ENCODE data around the gene BCAS1. TPM values are rescaled to one million over a fixed set of nuclear protein-coding genes. Genes with fewer than 3 reads are reported as not detected.
"Not testable (repeated sequence)": the region's sequence is repeated elsewhere in the genome, so short reads cannot be mapped to it uniquely, and the experiment has no call there.

The BCAS1 gene
- total RNA-seq, 1 donor from 2014 or later: 0.32 TPM

GRCh38 chr20:53978497-53978896 is 91.9 kb downstream of the BCAS1 start:
- DNase-seq: no peak
- Mint-ChIP-seq H3K27me3 (ENCODE audit: unreplicated experiment) (peaks cover 2% of the 10 kb centered on the region), H3K27ac (ENCODE audit: unreplicated experiment) (no peak overlapping the region), H3K36me3 (ENCODE audit: unreplicated experiment) (peaks cover 9% of the 10 kb centered on the region), H3K9me3 (ENCODE audit: unreplicated experiment) (no peaks in the 10 kb centered on the region), H3K4me3 (ENCODE audit: unreplicated experiment) (no peak overlapping the region), H3K4me1 (ENCODE audit: low read depth, unreplicated experiment) (peaks cover 1% of the 10 kb centered on the region)
- TF ChIP-seq CTCF (IDR thresholded peaks at IDR 0.05; ENCODE audit: partially characterized antibody, unreplicated experiment): no peak

- no peak for DNase-seq
- Mint-ChIP-seq H3K36me3 (ENCODE audit: unreplicated experiment) (peaks cover 9% of the 10 kb centered on the region), H3K27me3 (ENCODE audit: unreplicated experiment) (peaks cover 2% of the 10 kb centered on the region), H3K27ac (ENCODE audit: unreplicated experiment) (no peak overlapping the region), H3K4me1 (ENCODE audit: low read depth, unreplicated experiment) (no peaks in the 10 kb centered on the region), H3K4me3 (ENCODE audit: unreplicated experiment) (no peak overlapping the region), H3K9me3 (ENCODE audit: unreplicated experiment) (peaks cover 2% of the 10 kb centered on the region)
- no peak for TF ChIP-seq CTCF (IDR thresholded peaks at IDR 0.05; ENCODE audit: partially characterized antibody, unreplicated experiment)
Observed at GRCh38 chr20:53977391-53977790, 93.0 kb downstream of the BCAS1 start.

GRCh38 chr20:53975761-53976160 is 94.6 kb downstream of the BCAS1 start:
- Mint-ChIP-seq H3K4me1 (ENCODE audit: low read depth, unreplicated experiment) (no peaks in the 10 kb centered on the region), H3K9me3 (ENCODE audit: unreplicated experiment) (peaks cover 2% of the 10 kb centered on the region), H3K36me3 (ENCODE audit: unreplicated experiment) (no peaks in the 10 kb centered on the region), H3K27me3 (ENCODE audit: unreplicated experiment) (no peaks in the 10 kb centered on the region), H3K4me3 (ENCODE audit: unreplicated experiment) (no peak overlapping the region), H3K27ac (ENCODE audit: unreplicated experiment) (no peak overlapping the region)
- TF ChIP-seq CTCF (IDR thresholded peaks at IDR 0.05; ENCODE audit: partially characterized antibody, unreplicated experiment): no peak
- no peak for DNase-seq

- no peak for DNase-seq
- no peaks in the 10 kb centered on the region for H3K36me3 Mint-ChIP-seq (ENCODE audit: unreplicated experiment)
- H3K9me3 Mint-ChIP-seq (ENCODE audit: unreplicated experiment): peaks cover 2% of the 10 kb centered on the region
- H3K27ac Mint-ChIP-seq (ENCODE audit: unreplicated experiment): no peak overlapping the region
- H3K27me3 Mint-ChIP-seq (ENCODE audit: unreplicated experiment): no peaks in the 10 kb centered on the region
- no peaks in the 10 kb centered on the region for H3K4me1 Mint-ChIP-seq (ENCODE audit: low read depth, unreplicated experiment)
- H3K4me3 Mint-ChIP-seq (ENCODE audit: unreplicated experiment): no peak overlapping the region
- no peak for TF ChIP-seq CTCF (IDR thresholded peaks at IDR 0.05; ENCODE audit: partially characterized antibody, unreplicated experiment)
Observed at GRCh38 chr20:53974785-53975555, 95.4 kb downstream of the BCAS1 start.

- not testable (repeated sequence) for H3K9me3 Mint-ChIP-seq (ENCODE audit: unreplicated experiment)
Observed at GRCh38 chr20:53973882-53974281, 96.5 kb downstream of the BCAS1 start.

More at GRCh38 chr20:53973882-53974281, 96.5 kb downstream of the BCAS1 start:
- H3K27ac Mint-ChIP-seq (ENCODE audit: unreplicated experiment); H3K27me3 Mint-ChIP-seq (ENCODE audit: unreplicated experiment); H3K4me1 Mint-ChIP-seq (ENCODE audit: low read depth, unreplicated experiment); H3K36me3 Mint-ChIP-seq (ENCODE audit: unreplicated experiment); H3K4me3 Mint-ChIP-seq (ENCODE audit: unreplicated experiment); DNase-seq: not testable (repeated sequence)

Measured in glutamatergic neuron (in vitro differentiated cells).